PC-9 (cell line): ENCODE measurements around the gene VTCN1. TPM values are rescaled to one million over a fixed set of nuclear protein-coding genes. Genes with fewer than 3 reads are reported as not detected.

Source experiments
- BruUV-seq: library from RNA; stranded (reverse); fragments of 400-500 nt; replicated peaks from 2 replicates; lab custom pipeline; 2021; lab: Mats Ljungman, UMichigan
- CTCF ChIA-PET: fragments of 300-600 bp; sonication (Branson Sonifier 250); formaldehyde crosslinking; loops from one replicate; lab custom pipeline; 2022; ENCODE audit warnings: antibody characterized with exemption; lab: Charles Lee
- POLR2A ChIA-PET: fragments of 300-600 bp; sonication (Branson Sonifier 250); formaldehyde crosslinking; loops from one replicate; lab custom pipeline; 2022; ENCODE audit warnings: antibody characterized with exemption; ENCODE audit not compliant: unreplicated experiment; lab: Charles Lee
- DNase-seq, 2 experiments: peaks; one replicate each; pipeline versions ENCODE4 v3.0.0 to v3.0.0-alpha.2; 2015 to 2022; ENCODE audit warnings: mixed read lengths in 1 of 2
- H2AFZ ChIP-seq: fragments of 200-600 bp; sonication (generic); 2 replicates; pipeline ENCODE4 v1.8.1; 2017; ENCODE audit warnings: antibody characterized with exemption
- H3F3A ChIP-seq: fragments of 200-600 bp; sonication (generic); 2 replicates; pipeline ENCODE4 v1.8.1; 2017; ENCODE audit warnings: antibody characterized with exemption, mild to moderate bottlenecking, low read depth; ENCODE audit not compliant: insufficient read depth
- H3K27ac ChIP-seq: fragments of 200-600 bp; sonication (generic); 2 replicates; pipeline ENCODE4 v1.6.1; 2016; ENCODE audit warnings: mixed run types
- H3K27me3 ChIP-seq: fragments of 200-600 bp; sonication (generic); 2 replicates; pipeline ENCODE4 v1.6.1; 2016; ENCODE audit warnings: low read depth, mixed run types; ENCODE audit not compliant: insufficient read depth
- H3K36me3 ChIP-seq: fragments of 200-600 bp; sonication (generic); 2 replicates; pipeline ENCODE4 v1.6.1; 2016; ENCODE audit warnings: low read depth, mixed run types
- H3K4me1 ChIP-seq: fragments of 200-600 bp; sonication (generic); replicated peaks from 2 replicates; pipeline ENCODE4 v1.6.1; 2016; ENCODE audit warnings: mixed run types; ENCODE audit not compliant: insufficient read depth
- H3K4me2 ChIP-seq: fragments of 200-600 bp; sonication (generic); 2 replicates; pipeline ENCODE4 v1.6.1; 2017; ENCODE audit warnings: mixed run types
- H3K4me3 ChIP-seq: fragments of 200-600 bp; sonication (generic); 2 replicates; pipeline ENCODE4 v1.6.1; 2016; ENCODE audit warnings: mixed run types
- H3K79me2 ChIP-seq: fragments of 200-600 bp; sonication (generic); 2 replicates; pipeline ENCODE4 v1.6.1; 2017; ENCODE audit warnings: low read depth, mixed run types
- H3K9me2 ChIP-seq: fragments of 200-600 bp; sonication (generic); 2 replicates; pipeline ENCODE4 v1.8.1; 2017; ENCODE audit warnings: mild to moderate bottlenecking; ENCODE audit not compliant: insufficient read depth
- H3K9me3 ChIP-seq: fragments of 200-600 bp; sonication (generic); 2 replicates; pipeline ENCODE4 v1.8.1; 2016; ENCODE audit warnings: low read depth; ENCODE audit not compliant: insufficient read depth
- H4K20me1 ChIP-seq: fragments of 200-600 bp; sonication (generic); 2 replicates; pipeline ENCODE4 v1.8.1; 2017; ENCODE audit not compliant: insufficient read depth
- EZH2 ChIP-seq: fragments of 200-600 bp; sonication (generic); IDR thresholded peaks from 2 replicates; pipeline ENCODE4 v1.8.0; 2017; ENCODE audit warnings: antibody characterized with exemption, low read depth
- intact Hi-C: fragments of 100-400 bp; cut with micrococcal nuclease; formaldehyde crosslinking; loops from one replicate; pipeline ENCODE4 v1.10.0; 2022; ENCODE audit not compliant: unreplicated experiment
- microRNA-seq: library from miRNA; unstranded; fragments of <30 nt; microRNA quantifications from one replicate; pipeline ENCODE4 v1.2.0, GENCODE V29; 2021; ENCODE audit warnings: borderline number of aligned reads, borderline replicate concordance
- total RNA-seq: library from RNA; stranded (reverse); gene quantifications from 2 replicates; pipeline ENCODE4 v1.2.3, GENCODE V29; 2021
- TF ChIP-seq, protein P1 (sequence below): fragments of 200-600 bp; sonication (generic); conservative IDR thresholded peaks from 2 replicates; pipeline ENCODE4 v1.6.1; 2017; ENCODE audit warnings: mixed run types, antibody characterized with exemption, mild to moderate bottlenecking, moderate library complexity

VTCN1 gene
- total RNA-seq, 1 experiment from 2014 or later: 5.0 TPM

DNA sequence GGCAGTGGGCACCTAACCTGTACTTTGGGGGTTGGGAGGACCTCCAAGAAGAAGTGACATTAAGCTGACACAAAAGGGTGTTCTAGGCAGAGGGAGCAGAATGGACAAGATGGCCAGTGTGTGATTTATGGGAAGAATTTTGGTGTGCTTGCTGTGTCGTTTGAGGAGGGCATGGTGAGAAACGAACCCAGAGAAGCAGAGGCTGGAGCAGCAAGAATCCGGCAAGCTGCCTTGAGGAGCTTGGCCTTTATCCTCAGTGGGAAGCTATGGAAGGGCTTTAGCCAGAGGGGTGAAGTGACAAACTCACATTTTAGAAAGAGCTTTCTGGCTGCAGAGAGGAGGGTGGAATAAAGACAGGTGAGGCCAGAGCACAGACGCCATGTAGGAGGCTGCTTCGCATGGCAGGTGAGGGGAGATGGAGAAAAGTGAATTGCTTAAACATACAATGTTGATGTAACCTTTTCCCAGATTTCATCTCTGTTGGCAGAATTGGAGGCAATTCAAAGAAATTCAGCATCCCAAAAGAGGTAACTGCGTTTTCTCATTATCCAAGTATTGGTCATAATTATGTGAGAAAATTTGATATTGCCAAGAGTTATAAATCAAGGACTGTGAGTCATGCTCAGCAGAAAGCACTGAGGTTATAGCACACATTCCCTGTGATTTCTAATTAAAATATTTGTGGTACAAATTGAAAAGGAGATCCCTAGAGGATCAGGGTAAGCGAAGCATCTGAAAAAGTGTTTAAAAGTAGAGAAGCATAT is 115.7 kb downstream of the VTCN1 start:
- intact Hi-C loops: no loop called here
- Histone ChIP-seq H3K36me3 (peaks cover 75% of the 10 kb centered on the region), H3K4me1 (peaks cover 13% of the 10 kb centered on the region; the same call in 1 of the 2 replicates), H3F3A (no peaks in the 10 kb centered on the region; the same call in 1 of the 2 replicates), H3K79me2 (no peaks in the 10 kb centered on the region), H3K27ac (no peak overlapping the region), H3K9me3 (no peaks in the 10 kb centered on the region), H3K27me3 (no peaks in the 10 kb centered on the region), H4K20me1 (no peaks in the 10 kb centered on the region), H2AFZ (no peak overlapping the region), H3K4me3 (no peak overlapping the region), H3K4me2 (no peak overlapping the region), H3K9me2 (no peaks in the 10 kb centered on the region; the same call in 1 of the 2 replicates)
- CTCF ChIA-PET: no interaction called here
- POLR2A ChIA-PET: no interaction called here
- TF ChIP-seq EZH2: no peak
- TF ChIP-seq, protein P1, sequence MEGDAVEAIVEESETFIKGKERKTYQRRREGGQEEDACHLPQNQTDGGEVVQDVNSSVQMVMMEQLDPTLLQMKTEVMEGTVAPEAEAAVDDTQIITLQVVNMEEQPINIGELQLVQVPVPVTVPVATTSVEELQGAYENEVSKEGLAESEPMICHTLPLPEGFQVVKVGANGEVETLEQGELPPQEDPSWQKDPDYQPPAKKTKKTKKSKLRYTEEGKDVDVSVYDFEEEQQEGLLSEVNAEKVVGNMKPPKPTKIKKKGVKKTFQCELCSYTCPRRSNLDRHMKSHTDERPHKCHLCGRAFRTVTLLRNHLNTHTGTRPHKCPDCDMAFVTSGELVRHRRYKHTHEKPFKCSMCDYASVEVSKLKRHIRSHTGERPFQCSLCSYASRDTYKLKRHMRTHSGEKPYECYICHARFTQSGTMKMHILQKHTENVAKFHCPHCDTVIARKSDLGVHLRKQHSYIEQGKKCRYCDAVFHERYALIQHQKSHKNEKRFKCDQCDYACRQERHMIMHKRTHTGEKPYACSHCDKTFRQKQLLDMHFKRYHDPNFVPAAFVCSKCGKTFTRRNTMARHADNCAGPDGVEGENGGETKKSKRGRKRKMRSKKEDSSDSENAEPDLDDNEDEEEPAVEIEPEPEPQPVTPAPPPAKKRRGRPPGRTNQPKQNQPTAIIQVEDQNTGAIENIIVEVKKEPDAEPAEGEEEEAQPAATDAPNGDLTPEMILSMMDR: no peak
- no TSS peak for BruUV-seq
- DNase-seq: no peak

DNA sequence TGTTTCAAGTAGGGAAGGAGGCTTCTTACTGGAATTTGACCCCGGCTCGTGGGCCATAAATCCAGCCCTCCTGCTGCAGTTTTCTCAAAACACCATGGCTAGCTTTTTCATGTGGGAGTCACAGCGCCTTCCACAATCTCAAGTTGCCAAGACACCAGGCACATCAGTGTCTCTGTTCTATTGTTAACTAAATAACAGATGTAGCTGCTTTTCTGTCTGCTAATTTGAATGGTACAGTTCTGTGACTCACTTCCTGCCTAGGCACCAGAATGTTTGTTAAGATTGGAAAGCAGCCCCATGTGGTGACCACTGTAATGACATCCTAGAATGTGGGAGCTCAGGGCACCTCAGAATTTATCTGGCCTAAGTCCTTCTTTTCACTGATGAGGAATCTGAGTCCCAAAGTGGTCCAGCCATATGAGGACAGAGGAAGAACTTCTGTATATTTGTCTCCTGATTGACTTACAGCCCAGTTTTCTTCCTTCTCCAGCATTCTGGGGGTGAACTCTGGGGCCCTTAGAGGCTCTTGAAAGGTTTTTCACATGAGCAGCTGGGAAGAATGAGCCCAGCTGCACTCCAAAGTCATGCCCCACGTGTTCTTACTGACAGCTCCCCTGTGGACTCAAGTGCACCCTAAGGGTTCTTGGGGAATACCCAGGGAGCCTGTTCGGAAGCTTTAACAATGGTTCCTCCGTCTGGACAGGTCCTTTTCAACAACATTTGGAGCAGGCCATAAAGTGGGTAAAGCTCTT is 116.7 kb downstream of the VTCN1 start:
- peaks cover 71% of the 10 kb centered on the region for H3K36me3 ChIP-seq
- H3K27ac ChIP-seq: peak overlapping the region; percentile 35
- H2AFZ ChIP-seq: no peak overlapping the region
- H3F3A ChIP-seq: no peaks in the 10 kb centered on the region; the same call in 1 of the 2 replicates
- no peak overlapping the region for H3K4me2 ChIP-seq
- H3K79me2 ChIP-seq: no peaks in the 10 kb centered on the region
- H3K4me3 ChIP-seq: no peak overlapping the region
- H3K4me1 ChIP-seq: peaks cover 13% of the 10 kb centered on the region; the same call in 1 of the 2 replicates
- intact Hi-C loops: loop anchor here (1.0 kb wide), 1 partner anchor 175 kb away; no protein-coding TSS in a partner anchor
- no peaks in the 10 kb centered on the region for H3K9me3 ChIP-seq
- peak; percentile 31 to 47 for DNase-seq
- TF ChIP-seq, protein P1: peak; percentile 65
- TF ChIP-seq EZH2: no peak
- no peaks in the 10 kb centered on the region; the same call in 1 of the 2 replicates for H3K9me2 ChIP-seq
- H3K27me3 ChIP-seq: no peaks in the 10 kb centered on the region
- POLR2A ChIA-PET: interaction anchor here (0.6 kb wide), 3 partner anchors 26 to 31 kb away, joined by 4 to 34 read pairs (median 7); no protein-coding TSS in a partner anchor
- BruUV-seq: no TSS peak
- CTCF ChIA-PET: interaction anchor here (0.5 to 1.3 kb wide), 3 partner anchors 16 to 37 kb away, joined by 3 to 7 read pairs (median 4); no protein-coding TSS in a partner anchor
- no peaks in the 10 kb centered on the region for H4K20me1 ChIP-seq

Small RNAs within 50 kb of the gene (microRNA-seq; reads per million reads assigned to microRNA genes)
- gene MIR942: 86.2 reads per million, percentile 48 among the genes with 10 or more reads in this experiment

Other genes with a start within 250 kb of the VTCN1 start
- 0.76 and 1.8 TPM in 2 replicates for gene CD101, start 209.2 kb downstream of the VTCN1 start, total RNA-seq
- 62.2 and 63.4 TPM in 2 replicates for gene TTF2, start 150.6 kb downstream of the VTCN1 start, total RNA-seq
- gene TRIM45, start 89.2 kb downstream of the VTCN1 start, total RNA-seq: 10.0 and 10.2 TPM in 2 replicates
- 39.8 and 50.3 TPM in 2 replicates for gene MAN1A2, start 156.5 kb upstream of the VTCN1 start, total RNA-seq